ENCODE results near the gene HOXA3.

Gene HOXA3

GRCh38 chr7:27178366-27178765, 26.0 kb upstream of the HOXA3 start:
- DNase-seq (ENCODE audit: low read depth in 2 of 2), result no peak

- DNase-seq (ENCODE audit: low read depth in 2 of 2), result no peak
These were observed 25.5 kb upstream of the HOXA3 start for GRCh38 chr7:27177795-27178320.

GRCh38 chr7:27176962-27177794, 24.8 kb upstream of the HOXA3 start:
- DNase-seq (ENCODE audit: low read depth in 2 of 2), result no peak

- no peak for DNase-seq (ENCODE audit: low read depth in 2 of 2)
These were observed 24.1 kb upstream of the HOXA3 start for GRCh38 chr7:27176524-27176845.

- DNase-seq (ENCODE audit: low read depth in 2 of 2), result no peak
These were observed 23.5 kb upstream of the HOXA3 start for GRCh38 chr7:27175626-27176523.

- no peak for DNase-seq (ENCODE audit: low read depth in 2 of 2)
These were observed 22.7 kb upstream of the HOXA3 start for GRCh38 chr7:27174874-27175625.

GRCh38 chr7:27173956-27174873, 21.8 kb upstream of the HOXA3 start, which contains the start of gene HOXA10:
Gene HOXA10 (minus strand): TSS chr7:27174320. CDS start chr7:27174306, 14 bp downstream.
- DNase-seq (ENCODE audit: low read depth in 2 of 2), result no peak

- DNase-seq (ENCODE audit: low read depth in 2 of 2), result no peak
These were observed 21.1 kb upstream of the HOXA3 start for GRCh38 chr7:27173511-27173955.

GRCh38 chr7:27172823-27173510, 20.6 kb upstream of the HOXA3 start:
- DNase-seq (ENCODE audit: low read depth in 2 of 2), result no peak

GRCh38 chr7:27172315-27172774, 20.0 kb upstream of the HOXA3 start:
- no peak for DNase-seq (ENCODE audit: low read depth in 2 of 2)

- DNase-seq (ENCODE audit: low read depth in 2 of 2), result no peak
These were observed 19.4 kb upstream of the HOXA3 start for GRCh38 chr7:27171637-27172314.

- DNase-seq (ENCODE audit: low read depth in 2 of 2), result no peak
These were observed 18.9 kb upstream of the HOXA3 start for GRCh38 chr7:27171325-27171636.

- DNase-seq (ENCODE audit: low read depth in 2 of 2), result no peak
These were observed 18.3 kb upstream of the HOXA3 start for GRCh38 chr7:27170426-27171324.

- no peak for DNase-seq (ENCODE audit: low read depth in 2 of 2)
These were observed 17.5 kb upstream of the HOXA3 start for GRCh38 chr7:27169658-27170425.

- no peak for DNase-seq (ENCODE audit: low read depth in 2 of 2)
These were observed 16.0 kb upstream of the HOXA3 start for GRCh38 chr7:27168265-27168947.

- no peak for DNase-seq (ENCODE audit: low read depth in 2 of 2)
These were observed 15.5 kb upstream of the HOXA3 start for GRCh38 chr7:27167916-27168264.

Data from stimulated activated CD4-positive, alpha-beta T cell treated with anti-CD3 and anti-CD28 coated beads, Interleukin-12 subunit alpha, Interleukin-12 subunit beta, amount 100 ng/mL, for 24 hours (primary cell).